DMS53 (cell line): ENCODE measurements around the gene KCP.

ENCODE experiments used
- DNase-seq: peaks from one replicate; lab custom pipeline; 2025; lab: John Stamatoyannopoulos, UW

Gene KCP

DNA sequence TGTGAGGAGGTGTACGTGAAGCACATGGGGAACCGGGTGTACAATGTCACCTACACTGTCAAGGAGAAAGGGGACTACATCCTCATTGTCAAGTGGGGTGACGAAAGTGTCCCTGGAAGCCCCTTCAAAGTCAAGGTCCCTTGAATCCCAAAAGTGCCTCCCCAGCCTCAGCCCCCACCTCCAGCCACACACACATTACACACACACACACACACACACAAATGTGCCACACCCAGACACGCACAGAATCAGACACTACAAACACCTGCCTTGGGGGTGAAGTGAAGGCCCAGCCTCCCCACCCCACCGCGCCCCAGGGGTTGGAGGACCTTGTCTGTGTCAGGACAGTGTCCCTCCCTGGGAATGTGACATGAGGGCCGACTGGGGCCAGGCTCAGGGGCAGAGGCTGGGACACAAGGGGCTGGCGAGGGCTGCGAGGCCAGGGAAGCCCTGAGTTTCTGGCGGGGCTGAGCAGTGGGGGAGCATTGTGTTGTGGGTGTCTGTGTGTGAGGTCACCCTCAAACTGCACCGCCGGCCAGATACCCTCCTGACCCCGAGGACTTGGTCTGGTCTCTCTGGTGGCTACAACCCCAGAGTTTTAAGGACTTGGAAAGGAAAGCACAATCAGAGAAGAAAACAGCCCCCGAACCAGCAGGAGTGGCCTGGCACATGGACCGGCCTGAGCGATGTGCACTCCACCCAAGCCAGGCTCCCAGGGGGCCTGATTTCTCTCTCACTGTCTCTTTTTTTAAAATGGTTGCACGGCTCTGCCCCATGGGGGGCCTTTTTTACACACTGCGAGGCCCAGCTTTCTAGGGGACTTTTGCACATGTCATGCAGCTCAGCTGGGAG lies 51.9 kb downstream of the KCP start:
- no peak for DNase-seq

DNA sequence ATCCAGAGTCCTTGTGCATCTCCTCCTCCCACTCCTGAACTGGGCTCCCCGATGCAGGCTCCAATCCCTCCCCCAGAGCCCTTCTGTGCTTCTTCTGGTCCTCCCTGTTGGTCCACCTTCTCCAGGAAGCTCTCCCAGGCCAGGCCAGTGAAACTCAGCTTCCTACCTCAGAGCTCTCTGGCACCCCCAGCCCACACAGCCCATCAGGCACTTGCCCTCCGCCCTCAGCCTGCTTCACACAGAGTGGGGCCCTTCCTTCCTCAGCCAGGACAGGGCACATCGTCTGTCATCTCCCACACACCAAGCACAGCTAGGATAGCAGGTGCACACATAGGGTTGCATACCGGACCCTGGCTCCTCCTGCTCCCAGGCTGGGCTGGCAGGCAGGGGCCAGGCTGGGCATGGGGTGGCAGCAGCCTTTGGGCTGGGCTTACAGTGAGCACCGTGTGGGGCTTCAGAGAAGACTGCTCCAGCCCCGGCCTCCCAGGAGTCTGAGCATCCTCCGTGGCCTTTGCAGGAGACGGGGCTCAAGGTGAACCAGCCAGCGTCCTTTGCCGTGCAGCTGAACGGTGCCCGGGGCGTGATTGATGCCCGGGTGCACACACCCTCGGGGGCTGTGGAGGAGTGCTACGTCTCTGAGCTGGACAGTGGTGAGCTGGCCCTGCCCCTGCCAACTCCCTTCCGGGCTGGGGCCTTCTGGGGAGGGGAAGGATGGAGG lies 54.3 kb downstream of the KCP start:
- no peak for DNase-seq

DNA sequence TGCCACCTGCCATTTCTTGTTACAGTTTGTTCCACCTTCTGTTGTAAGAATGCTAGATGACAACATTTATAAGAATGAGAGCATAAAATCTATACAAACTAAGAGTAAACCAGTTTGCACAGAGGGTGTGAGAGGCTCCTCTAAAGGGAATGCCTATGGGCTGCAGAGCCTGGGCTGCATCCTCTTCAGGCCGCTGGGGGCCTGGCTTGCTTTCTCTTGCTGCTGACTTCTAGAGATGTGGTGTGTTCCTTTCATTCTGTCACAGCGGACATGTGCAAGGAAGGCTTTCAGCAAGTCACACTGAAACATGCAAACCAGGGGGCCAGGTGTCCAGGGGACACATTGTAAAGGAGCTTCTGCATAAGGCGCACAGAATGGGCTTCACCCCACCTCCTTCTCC lies 55.0 kb downstream of the KCP start:
- no peak for DNase-seq

DNA sequence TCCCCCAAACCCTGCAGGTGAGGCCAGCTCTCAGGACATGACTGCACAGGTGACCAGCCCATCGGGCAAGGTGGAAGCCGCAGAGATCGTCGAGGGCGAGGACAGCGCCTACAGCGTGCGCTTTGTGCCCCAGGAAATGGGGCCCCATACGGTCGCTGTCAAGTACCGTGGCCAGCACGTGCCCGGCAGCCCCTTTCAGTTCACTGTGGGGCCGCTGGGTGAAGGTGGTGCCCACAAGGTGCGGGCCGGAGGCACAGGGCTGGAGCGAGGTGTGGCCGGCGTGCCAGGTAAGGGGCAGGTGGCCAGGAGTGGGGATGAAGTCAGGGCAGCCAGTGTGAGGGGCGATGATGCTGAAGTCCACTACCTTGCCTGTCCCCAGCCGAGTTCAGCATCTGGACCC lies 56.1 kb downstream of the KCP start:
- no peak for DNase-seq

DNA sequence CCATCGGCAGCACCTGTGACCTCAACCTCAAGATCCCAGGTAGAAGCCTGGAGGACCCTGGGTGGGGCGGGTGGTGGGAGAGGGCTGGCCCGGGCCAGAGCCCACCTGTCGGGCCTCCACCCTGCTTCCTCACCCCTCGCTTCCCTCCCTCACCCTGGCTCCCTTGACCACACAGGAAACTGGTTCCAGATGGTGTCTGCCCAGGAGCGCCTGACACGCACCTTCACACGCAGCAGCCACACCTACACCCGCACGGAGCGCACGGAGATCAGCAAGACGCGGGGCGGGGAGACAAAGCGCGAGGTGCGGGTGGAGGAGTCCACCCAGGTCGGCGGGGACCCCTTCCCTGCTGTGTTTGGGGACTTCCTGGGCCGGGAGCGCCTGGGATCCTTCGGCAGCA lies 56.7 kb downstream of the KCP start:
- no peak for DNase-seq

DNA sequence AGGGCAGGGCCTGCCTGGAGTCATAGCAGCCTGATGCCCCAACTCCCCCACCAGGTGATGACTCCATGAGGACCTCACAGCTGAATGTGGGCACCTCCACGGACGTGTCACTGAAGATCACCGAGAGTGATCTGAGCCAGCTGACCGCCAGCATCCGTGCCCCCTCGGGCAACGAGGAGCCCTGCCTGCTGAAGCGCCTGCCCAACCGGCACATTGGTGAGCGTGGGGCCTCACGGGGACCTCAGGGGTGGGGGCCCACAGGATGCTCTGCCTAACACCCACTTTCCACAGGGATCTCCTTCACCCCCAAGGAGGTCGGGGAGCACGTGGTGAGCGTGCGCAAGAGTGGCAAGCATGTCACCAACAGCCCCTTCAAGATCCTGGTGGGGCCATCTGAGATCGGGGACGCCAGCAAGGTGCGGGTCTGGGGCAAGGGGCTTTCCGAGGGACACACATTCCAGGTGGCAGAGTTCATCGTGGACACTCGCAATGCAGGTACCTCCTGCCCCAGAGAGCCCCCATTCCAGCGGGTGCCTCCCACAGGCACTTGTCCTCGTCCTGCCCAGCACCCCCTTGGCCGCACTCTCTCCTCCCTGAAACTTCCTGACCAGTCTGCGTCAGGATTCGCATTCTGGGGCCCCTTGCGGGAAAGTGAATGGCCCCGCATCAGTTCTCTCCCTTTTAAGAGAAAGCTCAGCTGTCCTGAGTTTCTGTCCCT lies 57.8 kb downstream of the KCP start:
- DNase-seq: no peak

DNA sequence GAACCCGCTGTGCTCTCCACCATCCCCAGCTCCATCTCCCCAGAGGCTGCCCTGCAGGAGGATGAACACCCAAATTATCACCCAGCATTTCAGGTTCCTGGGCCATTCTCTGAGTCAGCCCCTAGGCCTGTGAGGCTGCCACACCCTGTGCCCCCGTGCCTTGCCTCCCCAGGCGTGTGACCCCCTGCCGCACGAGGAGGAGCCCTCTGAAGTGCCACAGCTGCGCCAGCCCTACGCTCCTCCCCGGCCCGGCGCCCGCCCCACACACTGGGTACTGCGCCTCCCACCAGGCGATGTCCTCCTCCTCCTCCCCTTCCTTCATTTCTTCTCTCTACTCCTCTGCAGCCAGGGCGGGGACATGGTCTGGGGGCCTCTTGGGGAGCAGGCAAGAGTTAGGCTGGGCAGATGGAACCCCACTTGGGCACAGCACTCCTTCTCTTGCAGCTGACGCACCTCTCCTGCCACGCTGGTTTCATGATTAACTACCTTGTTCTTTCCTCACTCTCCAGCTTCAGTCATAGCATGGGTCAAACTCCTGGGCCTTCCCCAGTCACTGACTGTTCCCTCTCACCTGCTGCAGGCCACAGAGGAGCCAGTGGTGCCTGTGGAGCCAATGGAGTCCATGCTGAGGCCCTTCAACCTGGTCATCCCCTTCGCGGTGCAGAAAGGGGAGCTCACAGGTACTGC lies 60.6 kb downstream of the KCP start:
- no peak for DNase-seq

DNA sequence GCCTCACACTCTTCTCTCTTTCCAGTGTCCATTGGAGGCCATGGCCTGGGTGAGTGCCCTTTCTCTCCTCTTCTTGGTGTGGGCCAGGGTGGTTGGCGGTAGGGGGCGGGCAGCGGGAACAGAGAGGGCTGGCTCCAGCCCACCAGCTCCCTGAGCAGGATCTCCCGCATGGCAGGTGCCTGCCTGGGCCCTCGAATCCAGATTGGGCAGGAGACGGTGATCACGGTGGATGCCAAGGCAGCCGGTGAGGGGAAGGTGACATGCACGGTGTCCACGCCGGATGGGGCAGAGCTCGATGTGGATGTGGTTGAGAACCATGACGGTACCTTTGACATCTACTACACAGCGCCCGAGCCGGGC lies 61.4 kb downstream of the KCP start:
- DNase-seq: no peak

DNA sequence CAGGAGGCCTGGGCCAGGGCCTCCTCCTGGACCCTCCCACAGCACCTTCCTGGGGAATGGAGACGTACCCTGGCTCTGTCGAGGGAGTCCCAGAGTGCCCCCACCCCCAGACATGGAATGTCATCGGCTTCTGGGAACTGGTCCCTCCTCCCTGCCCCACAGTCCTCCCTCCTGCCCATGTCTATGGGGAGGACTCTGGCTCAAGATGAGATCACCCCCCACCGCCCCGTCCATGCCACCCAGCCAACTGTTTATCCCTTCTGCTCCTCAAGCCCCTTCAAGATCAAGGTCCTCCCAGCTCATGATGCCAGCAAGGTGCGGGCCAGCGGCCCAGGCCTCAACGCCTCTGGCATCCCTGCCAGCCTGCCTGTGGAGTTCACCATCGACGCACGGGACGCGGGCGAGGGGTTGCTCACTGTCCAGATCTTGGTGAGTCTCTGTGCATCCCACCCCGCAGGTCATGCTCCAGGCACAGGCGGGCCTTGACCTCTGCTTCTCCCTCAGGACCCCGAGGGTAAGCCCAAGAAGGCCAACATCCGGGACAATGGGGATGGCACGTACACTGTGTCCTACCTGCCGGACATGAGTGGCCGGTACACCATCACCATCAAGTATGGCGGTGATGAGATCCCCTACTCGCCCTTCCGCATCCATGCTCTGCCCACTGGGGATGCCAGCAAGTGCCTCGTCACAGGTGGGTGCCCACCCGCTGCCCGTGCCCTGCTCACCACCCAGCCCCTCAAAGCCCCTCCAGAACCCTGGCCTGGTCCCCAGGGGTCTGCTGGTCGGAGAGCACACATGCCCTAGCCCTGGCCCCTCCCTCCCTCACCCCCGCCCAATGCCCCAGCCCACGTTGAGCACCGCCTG lies 62.0 kb downstream of the KCP start:
- DNase-seq: no peak

DNA sequence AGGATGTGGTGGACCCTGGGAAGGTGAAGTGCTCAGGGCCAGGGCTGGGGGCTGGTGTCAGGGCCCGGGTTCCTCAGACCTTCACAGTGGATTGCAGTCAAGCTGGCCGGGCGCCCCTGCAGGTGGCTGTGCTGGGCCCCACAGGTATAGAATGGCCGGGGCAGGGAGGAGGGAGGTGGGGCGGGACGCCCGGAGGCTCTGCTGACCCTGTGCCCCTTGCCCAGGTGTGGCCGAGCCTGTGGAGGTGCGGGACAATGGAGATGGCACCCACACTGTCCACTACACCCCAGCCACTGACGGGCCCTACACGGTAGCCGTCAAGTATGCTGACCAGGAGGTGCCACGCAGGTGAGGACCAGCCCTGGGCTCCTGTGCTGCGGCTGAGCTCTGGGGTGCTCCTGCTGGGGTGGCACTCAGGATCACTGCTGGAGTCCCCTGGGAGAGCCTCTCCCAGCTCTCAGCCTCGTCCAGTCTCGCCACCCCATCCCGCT lies 62.7 kb downstream of the KCP start:
- no peak for DNase-seq

DNA sequence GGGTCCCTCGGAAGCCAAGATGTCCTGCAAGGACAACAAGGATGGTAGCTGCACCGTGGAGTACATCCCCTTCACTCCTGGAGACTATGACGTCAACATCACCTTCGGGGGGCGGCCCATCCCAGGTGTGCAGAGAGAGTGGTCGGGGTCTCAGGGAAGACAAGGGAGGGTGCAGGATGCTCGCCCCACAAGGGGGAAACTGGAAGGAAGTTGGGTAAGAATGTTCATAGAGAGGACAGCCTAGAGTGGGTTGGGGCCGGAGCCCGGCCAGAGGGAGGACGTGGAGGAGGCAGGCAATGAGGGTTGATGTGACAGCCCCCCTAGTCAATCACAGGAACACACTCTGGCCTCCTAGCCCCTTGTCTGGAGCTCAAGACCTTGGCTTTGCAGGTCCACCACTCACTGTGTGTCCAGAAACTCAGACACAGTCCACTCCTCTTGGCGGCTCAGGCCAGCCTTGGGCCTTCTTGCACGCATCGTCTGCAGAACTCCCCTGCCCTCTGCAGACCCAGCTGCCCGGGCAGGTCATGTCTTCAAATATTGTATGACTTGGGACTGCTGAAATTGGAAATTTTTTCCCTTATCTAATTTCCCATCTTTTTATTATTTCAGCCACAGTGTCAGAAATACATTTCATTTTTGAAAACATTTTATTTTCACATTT lies 63.6 kb downstream of the KCP start:
- DNase-seq: no peak

DNA sequence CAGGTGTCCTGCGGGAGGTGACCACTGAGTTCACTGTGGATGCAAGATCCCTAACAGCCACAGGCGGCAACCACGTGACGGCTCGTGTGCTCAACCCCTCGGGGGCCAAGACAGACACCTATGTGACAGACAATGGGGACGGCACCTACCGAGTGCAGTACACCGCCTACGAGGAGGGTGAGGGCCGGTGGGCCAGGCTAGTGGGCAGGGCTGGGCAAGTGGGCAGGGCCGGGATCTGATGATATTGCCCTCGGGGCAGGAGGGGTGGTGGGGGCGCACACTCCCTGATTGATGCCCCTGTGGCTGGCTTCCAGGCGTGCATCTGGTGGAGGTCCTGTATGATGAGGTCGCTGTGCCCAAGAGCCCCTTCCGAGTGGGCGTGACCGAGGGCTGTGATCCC lies 64.5 kb downstream of the KCP start:
- no peak for DNase-seq

DNA sequence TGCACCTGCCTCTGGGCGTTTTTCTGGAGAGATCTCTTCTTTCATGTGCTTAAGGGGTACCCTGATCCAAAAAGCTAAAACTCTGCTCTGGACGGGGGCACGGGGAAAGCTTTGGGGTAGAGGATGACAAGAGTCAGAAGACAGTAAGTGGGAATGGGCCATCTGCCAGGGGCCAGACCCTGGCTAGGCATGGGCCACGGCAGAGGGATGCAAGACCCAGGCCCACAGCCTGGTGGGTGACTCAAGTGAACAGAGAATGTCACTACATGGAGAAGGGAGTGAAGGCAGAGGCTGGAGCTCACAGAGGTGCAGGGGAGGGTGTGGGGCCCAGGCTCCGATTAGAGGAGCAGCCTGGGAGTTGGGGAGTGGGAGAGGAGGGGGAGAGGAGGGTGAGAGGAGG lies 65.0 kb downstream of the KCP start:
- no peak for DNase-seq

DNA sequence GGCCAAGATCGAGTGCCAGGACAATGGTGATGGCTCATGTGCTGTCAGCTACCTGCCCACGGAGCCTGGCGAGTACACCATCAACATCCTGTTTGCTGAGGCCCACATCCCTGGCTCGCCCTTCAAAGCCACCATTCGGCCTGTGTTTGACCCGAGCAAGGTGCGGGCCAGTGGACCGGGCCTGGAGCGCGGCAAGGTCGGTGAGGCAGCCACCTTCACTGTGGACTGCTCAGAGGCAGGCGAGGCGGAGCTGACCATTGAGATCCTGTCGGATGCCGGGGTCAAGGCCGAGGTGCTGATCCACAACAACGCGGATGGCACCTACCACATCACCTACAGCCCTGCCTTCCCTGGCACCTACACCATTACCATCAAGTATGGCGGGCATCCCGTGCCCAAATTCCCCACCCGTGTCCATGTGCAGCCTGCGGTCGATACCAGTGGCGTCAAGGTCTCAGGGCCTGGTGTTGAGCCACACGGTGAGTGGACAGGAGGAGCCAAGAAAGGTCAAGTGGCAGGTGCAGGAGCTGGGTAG lies 65.7 kb downstream of the KCP start:
- DNase-seq: no peak

DNA sequence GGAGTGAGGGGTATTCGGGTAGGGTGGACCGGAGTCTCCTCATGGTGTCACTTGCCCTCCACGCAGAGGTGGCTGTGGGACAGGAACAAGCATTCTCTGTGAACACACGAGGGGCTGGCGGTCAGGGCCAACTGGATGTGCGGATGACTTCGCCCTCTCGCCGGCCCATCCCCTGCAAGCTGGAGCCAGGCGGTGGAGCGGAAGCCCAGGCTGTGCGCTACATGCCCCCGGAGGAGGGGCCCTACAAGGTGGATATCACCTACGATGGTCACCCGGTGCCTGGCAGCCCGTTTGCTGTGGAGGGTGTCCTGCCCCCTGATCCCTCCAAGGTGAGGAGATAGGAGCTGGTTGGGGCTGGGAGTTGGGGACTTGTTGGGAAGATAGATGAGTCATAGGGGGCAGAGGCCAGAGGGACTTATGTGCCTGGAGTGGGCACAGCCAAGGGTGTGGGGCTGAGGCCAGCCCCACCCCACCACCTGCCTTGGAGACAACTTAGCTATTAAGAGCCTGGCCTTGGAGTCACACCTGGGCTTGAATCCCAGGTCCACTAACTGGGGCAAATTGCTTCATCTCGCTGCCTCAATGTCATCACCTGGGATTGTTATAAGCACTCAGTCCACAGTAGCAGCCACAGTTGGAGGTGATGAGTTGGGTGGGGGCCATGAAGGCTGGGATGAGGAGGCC lies 66.4 kb downstream of the KCP start:
- no peak for DNase-seq

DNA sequence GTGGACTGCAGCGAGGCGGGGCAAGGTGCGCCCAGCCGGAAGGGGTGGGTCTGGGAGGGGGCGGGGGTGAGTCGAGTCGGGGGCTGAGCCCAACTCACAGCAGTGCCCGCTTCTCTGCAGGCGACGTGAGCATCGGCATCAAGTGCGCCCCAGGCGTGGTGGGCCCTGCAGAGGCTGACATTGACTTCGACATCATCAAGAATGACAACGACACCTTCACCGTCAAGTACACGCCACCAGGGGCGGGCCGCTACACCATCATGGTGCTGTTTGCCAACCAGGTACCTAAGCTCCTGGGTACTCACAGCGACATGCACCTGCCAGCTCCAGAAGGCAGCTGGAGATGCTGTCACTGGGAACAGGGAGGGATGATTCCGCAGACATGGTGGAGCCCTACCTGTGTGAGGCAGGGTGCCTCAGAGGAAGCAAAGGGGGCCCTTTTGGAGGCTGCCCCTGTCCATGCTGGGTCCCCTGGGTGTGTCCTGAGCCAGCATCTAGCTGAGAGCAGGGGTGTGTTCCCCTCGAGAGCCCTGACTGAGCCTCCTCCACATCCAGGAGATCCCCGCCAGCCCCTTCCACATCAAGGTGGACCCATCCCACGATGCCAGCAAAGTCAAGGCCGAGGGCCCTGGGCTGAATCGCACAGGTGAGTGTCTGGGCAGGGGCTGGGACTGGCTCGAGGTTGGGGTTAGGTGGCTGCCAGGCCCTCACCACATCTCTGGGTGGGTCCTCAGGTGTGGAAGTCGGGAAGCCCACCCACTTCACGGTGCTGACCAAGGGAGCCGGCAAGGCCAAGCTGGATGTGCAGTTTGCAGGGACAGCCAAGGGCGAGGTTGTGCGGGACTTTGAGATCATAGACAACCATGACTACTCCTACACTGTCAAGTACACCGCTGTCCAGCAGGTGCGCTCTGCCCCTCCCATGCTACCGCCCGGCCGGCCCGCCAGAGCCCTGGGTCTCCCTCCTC lies 67.6 kb downstream of the KCP start:
- peak; percentile 87 for DNase-seq

DNA sequence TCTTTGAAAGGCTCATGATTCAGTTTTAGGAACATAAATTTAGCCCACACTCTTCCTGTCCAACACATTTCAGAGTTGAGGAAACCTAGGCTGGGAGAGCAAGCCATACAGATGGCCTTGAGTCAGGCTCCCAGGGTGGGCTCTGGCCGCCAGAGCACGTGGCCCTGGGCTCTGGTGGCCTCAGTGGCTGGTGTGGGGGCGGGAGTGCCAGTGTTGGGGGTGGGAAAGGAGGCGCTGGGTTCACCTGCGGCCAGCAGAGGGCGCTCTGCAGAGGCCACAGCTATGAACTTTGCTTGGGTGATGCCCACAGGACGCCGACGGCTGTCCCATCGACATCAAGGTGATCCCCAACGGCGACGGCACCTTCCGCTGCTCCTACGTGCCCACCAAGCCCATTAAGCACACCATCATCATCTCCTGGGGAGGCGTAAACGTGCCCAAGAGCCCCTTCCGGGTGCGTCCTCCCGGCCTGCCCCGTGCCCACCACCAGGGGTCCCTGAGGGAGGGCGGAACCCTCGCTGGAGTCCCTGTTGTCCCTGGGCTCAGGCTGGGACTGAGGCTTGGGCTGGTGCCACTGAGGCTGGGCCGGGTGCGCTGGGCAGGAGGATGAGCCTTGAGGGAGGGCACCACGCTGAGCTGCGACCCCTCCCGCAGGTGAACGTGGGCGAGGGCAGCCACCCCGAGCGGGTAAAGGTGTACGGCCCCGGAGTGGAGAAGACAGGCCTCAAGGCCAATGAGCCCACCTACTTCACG lies 68.4 kb downstream of the KCP start:
- peak; percentile 85 for DNase-seq

DNA sequence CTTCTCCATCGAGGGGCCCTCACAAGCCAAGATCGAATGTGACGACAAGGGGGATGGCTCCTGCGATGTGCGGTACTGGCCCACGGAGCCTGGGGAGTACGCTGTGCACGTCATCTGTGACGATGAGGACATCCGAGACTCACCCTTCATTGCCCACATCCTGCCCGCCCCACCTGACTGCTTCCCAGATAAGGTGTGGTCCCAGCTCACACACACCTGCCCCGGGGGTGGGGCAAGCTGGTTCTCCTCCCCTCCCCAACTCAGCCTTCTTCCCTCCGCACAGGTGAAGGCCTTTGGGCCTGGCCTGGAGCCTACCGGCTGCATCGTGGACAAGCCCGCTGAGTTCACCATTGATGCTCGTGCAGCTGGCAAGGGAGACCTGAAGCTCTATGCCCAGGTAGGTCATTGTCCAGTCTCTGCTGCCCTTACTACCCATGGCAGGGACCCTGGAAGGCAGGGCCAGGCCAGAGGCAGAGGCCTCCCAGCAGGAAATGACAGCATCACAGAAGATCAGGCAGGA lies 69.3 kb downstream of the KCP start:
- DNase-seq: peak; percentile 57
